H1 (cell line): Measurements from ENCODE around the gene DERL3. TPM values are rescaled to one million over a fixed set of nuclear protein-coding genes. Genes with fewer than 3 reads are reported as not detected.

ENCODE experiments used
- CHD1 ChIP-seq: IDR thresholded peaks from 2 replicates; pipeline ENCODE4 v1.6.1; 2012; ENCODE audit warnings: low read depth, low read length, improper control_type of control experiment
- CHD2 ChIP-seq: IDR thresholded peaks from 2 replicates; pipeline ENCODE4 v1.6.1; 2012; ENCODE audit warnings: low read length, improper control_type of control experiment
- E2F6 ChIP-seq: IDR thresholded peaks from 2 replicates; pipeline ENCODE4 v1.6.1; 2012; ENCODE audit warnings: inconsistent platforms
- EZH2 ChIP-seq: fragments of 200-600 bp; sonication (generic); IDR thresholded peaks from 2 replicates; pipeline ENCODE4 v1.7.1; 2012; ENCODE audit warnings: low read depth, mild to moderate bottlenecking, moderate library complexity, low read length, inconsistent platforms; ENCODE audit not compliant: severe bottlenecking
- FOSL1 ChIP-seq: IDR thresholded peaks from 2 replicates; pipeline ENCODE4 v1.6.1; 2011; ENCODE audit warnings: mild to moderate bottlenecking, low read depth, low read length, moderate library complexity; ENCODE audit not compliant: insufficient read depth
- GABPA ChIP-seq: IDR thresholded peaks from 2 replicates; pipeline ENCODE4 v1.6.1; 2011; ENCODE audit warnings: mild to moderate bottlenecking, low read length, moderate library complexity, borderline replicate concordance; ENCODE audit not compliant: insufficient read depth
- HDAC2 ChIP-seq, 2 experiments: fragments of 300-600 bp in 1 of 2; sonication (generic) in 1 of 2; IDR thresholded peaks; 2 replicates each; pipeline ENCODE4 v1.6.1; 2011 to 2012; ENCODE audit warnings: low read depth in 2 of 2, low read length in 2 of 2, mild to moderate bottlenecking in 2 of 2, moderate library complexity in 2 of 2, borderline replicate concordance in 1 of 2, inconsistent platforms in 1 of 2
- KDM4A ChIP-seq: IDR thresholded peaks from one replicate; pipeline ENCODE4 v1.7.1; 2012; ENCODE audit warnings: low read depth, mild to moderate bottlenecking, moderate library complexity, low read length, inconsistent platforms; ENCODE audit not compliant: severe bottlenecking
- MAX ChIP-seq: IDR thresholded peaks from 2 replicates; pipeline ENCODE4 v1.6.1; 2012; ENCODE audit warnings: inconsistent platforms
- NANOG ChIP-seq: IDR thresholded peaks from 2 replicates; pipeline ENCODE4 v1.6.1; 2011; ENCODE audit warnings: low read length, low read depth, mild to moderate bottlenecking, inconsistent platforms; ENCODE audit not compliant: insufficient read depth, poor library complexity, severe bottlenecking
- POU5F1 ChIP-seq: IDR thresholded peaks from 2 replicates; pipeline ENCODE4 v1.6.1; 2011; ENCODE audit warnings: low read depth, mild to moderate bottlenecking, low read length, moderate library complexity
- RBBP5 ChIP-seq: IDR thresholded peaks from 2 replicates; pipeline ENCODE4 v1.7.1; 2012; ENCODE audit warnings: low read depth, mild to moderate bottlenecking, inconsistent platforms, low read length, moderate library complexity, borderline replicate concordance
- RXRA ChIP-seq: IDR thresholded peaks from 2 replicates; pipeline ENCODE4 v1.6.1; 2011; ENCODE audit warnings: low read depth, mild to moderate bottlenecking, low read length, moderate library complexity; ENCODE audit not compliant: insufficient read depth
- SAP30 ChIP-seq: fragments of 300-600 bp; sonication (generic); IDR thresholded peaks from 2 replicates; pipeline ENCODE4 v1.7.1; 2012; ENCODE audit warnings: low read length, moderate library complexity, mild to moderate bottlenecking, inconsistent platforms; ENCODE audit not compliant: insufficient read depth, insufficient replicate concordance
- SIN3A ChIP-seq, 2 experiments: IDR thresholded peaks in 1 of 2; conservative IDR thresholded peaks in 1 of 2; 2 replicates each; pipeline ENCODE4 v1.6.1; 2011 to 2012; ENCODE audit warnings: low read length in 2 of 2, improper control_type of control experiment in 1 of 2, low read depth in 1 of 2, mild to moderate bottlenecking in 1 of 2
- SP1 ChIP-seq: IDR thresholded peaks from 2 replicates; pipeline ENCODE4 v1.6.1; 2011; ENCODE audit warnings: low read depth, low read length
- TAF7 ChIP-seq: optimal IDR thresholded peaks from 2 replicates; pipeline ENCODE3; 2011; ENCODE audit warnings: low read depth, mild to moderate bottlenecking, inconsistent platforms, low read length, moderate library complexity, borderline replicate concordance
- TBP ChIP-seq: IDR thresholded peaks from 2 replicates; pipeline ENCODE4 v1.6.1; 2011; ENCODE audit warnings: low read depth, low read length, improper control_type of control experiment
- TEAD4 ChIP-seq: IDR thresholded peaks from 2 replicates; pipeline ENCODE4 v1.6.1; 2012; ENCODE audit warnings: low read depth, low read length, inconsistent platforms, mixed read lengths
- ZNF274 ChIP-seq: IDR thresholded peaks from 2 replicates; pipeline ENCODE4 v1.7.0; 2012; ENCODE audit warnings: low read length, borderline replicate concordance; ENCODE audit errors: extremely low read depth
- polyA plus RNA-seq, 7 experiments: library from polyadenylated mRNA; depleted of rRNA in 3 of 7; stranded (reverse) in 5 of 7; unstranded in 2 of 7; fragments of >200 nt in 5 of 7; fragments of 200-250 nt in 2 of 7; gene quantifications; 1 replicate in 5 of 7; 2 replicates in 1 of 7; 4 replicates in 1 of 7; pipeline versions ENCODE4 v1.2.1 to v1.2.3, GENCODE V29; 2011 to 2013; ENCODE audit warnings: missing spikeins in 2 of 7, mixed read lengths in 2 of 7
- total RNA-seq: library from RNA; stranded (reverse); fragmentation: NEBNext Ultra II Directional; extraction: Animal tissue kit (Norgen Biotek cat#: 25700); gene quantifications from 2 replicates; pipeline ENCODE4 v1.2.1, GENCODE V29; 2021

DERL3 gene
- total and polyA plus RNA-seq, 2 of the 8 experiments (the other 6 are each of a cell fraction or from before 2014, with no cell fraction given), result 8.7 to 19.5 TPM

- TF ChIP-seq ZNF274 (no peak), CHD2 (0 out of 2 replicates have a peak, but pooled peaks have one; percentile 30), POU5F1 (no peak), TBP (peak; percentile 71; the same call in 1 of the 2 replicates), KDM4A (peak; percentile 29), MAX (peak; percentile 53), SAP30 (peak; percentile 30), HDAC2 (IDR thresholded peaks at IDR 0.05; ENCODE audit: borderline replicate concordance in 1 of 2, low read depth in 2 of 2, low read length in 2 of 2) (0 out of 4 replicates have a peak, but pooled peaks of 1 of the 2 experiments have one; percentile 11), EZH2 (no peak), SP1 (no peak), CHD1 (no peak), NANOG (no peak), E2F6 (peak; percentile 40; the same call in 1 of the 2 replicates), GABPA (no peak), RXRA (no peak), SIN3A (conservative IDR thresholded peaks at IDR 0.05 in 1 of 2, IDR thresholded peaks at IDR 0.05 in 1 of 2; ENCODE audit: low read depth in 1 of 2, low read length in 2 of 2) (peak; percentile 2 to 44; a peak in 2 of 4 replicates), TAF7 (no peak), RBBP5 (0 out of 2 replicates have a peak, but pooled peaks have one; percentile 56), TEAD4 (no peak), FOSL1 (no peak)
These were observed 19.0 kb upstream of the DERL3 start, which contains the start of gene SLC2A11 (continued) for GRCh38 chr22:23857606-23858483.
